Chondrocyte (in vitro differentiated cells): ENCODE results near the gene PLA2G4B. TPM values are rescaled to one million over a fixed set of nuclear protein-coding genes. Genes with fewer than 3 reads are reported as not detected.

Experiments
- DNase-seq: peaks from one replicate; pipeline ENCODE4 v3.0.0; 2021; ENCODE audit warnings: mixed read lengths, low spot score
- H3K27ac Mint-ChIP-seq: one replicate; pipeline ENCODE4 v1.8.0; 2021; ENCODE audit warnings: mild to moderate bottlenecking, moderate library complexity, mixed read lengths; ENCODE audit not compliant: unreplicated experiment
- H3K27me3 Mint-ChIP-seq: 2 replicates; pipeline ENCODE4 v1.8.0; 2021; ENCODE audit warnings: low read depth, mixed read lengths
- H3K36me3 Mint-ChIP-seq: 2 replicates; pipeline ENCODE4 v1.8.0; 2021; ENCODE audit warnings: low read depth, mixed read lengths
- H3K4me1 Mint-ChIP-seq: 2 replicates; pipeline ENCODE4 v1.8.0; 2021; ENCODE audit warnings: low read depth, mild to moderate bottlenecking, mixed read lengths
- H3K4me3 Mint-ChIP-seq: one replicate; pipeline ENCODE4 v1.8.0; 2021; ENCODE audit warnings: mild to moderate bottlenecking, moderate library complexity, mixed read lengths; ENCODE audit not compliant: unreplicated experiment
- H3K9me3 Mint-ChIP-seq: 2 replicates; pipeline ENCODE4 v1.8.0; 2021; ENCODE audit warnings: low read depth, mixed read lengths
- CTCF ChIP-seq: fragments of 200-600 bp; sonication (generic); IDR thresholded peaks from 2 replicates; pipeline ENCODE4 v1.5.0; 2021; ENCODE audit warnings: antibody characterized with exemption, mild to moderate bottlenecking, moderate library complexity
- microRNA-seq: library from miRNA; unstranded; fragments of <30 nt; microRNA quantifications from one replicate; pipeline ENCODE4 v1.2.0, GENCODE V29; 2020; ENCODE audit warnings: borderline number of aligned reads
- total RNA-seq: library from RNA; stranded (reverse); gene quantifications from 3 replicates; pipeline ENCODE4 v1.2.1, GENCODE V29; 2021

The PLA2G4B gene
- total RNA-seq, 1 donor from 2014 or later: 3.4 TPM

DNA sequence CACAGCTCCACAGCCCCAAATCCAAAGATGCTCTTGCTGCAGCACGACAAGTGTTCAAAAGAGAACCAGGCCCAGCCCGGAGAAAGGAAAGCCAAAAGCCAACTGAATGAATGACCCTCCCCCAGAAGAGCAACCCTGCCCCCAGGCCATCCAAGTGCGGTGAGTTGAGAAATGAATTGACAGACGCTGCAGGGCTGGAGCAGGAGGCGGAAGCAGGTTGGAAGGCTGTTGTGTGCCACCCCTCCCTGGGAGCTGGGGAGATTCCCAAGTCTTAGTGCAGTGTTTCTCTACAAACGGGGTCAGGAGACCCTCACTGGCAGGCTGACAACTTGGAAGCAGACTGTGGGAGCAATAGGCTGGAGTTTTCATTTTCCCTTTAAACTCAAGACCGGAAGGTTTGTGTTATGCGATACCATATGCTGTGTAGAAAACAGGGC lies 58.7 kb downstream of the PLA2G4B start:
- Mint-ChIP-seq H3K27me3 (no peaks in the 10 kb centered on the region), H3K9me3 (no peaks in the 10 kb centered on the region), H3K36me3 (peaks cover 17% of the 10 kb centered on the region), H3K4me1 (peaks cover 18% of the 10 kb centered on the region), H3K4me3 (no peak overlapping the region), H3K27ac (no peak overlapping the region)
- no peak for DNase-seq
- TF ChIP-seq CTCF: no peak

Small RNAs within 50 kb of the gene (microRNA-seq; reads per million reads assigned to microRNA genes)
- not detected for gene MIR4310

Other genes with a start within 250 kb of the PLA2G4B start
- gene MGA, start 178.4 kb upstream of the PLA2G4B start, total RNA-seq: 38.0 to 39.4 TPM (median 38.3 TPM) in 3 replicates
- gene MAPKBP1, start 64.4 kb upstream of the PLA2G4B start, total RNA-seq: 24.9 to 36.6 TPM (median 27.2 TPM) in 3 replicates
- gene JMJD7, start 10.8 kb upstream of the PLA2G4B start, total RNA-seq: 4.9 to 5.4 TPM (median 5.2 TPM) in 3 replicates
- gene SPTBN5, start 55.2 kb downstream of the PLA2G4B start, total RNA-seq: 2.2 to 3.8 TPM (median 2.9 TPM) in 3 replicates
- gene EHD4, start 133.7 kb downstream of the PLA2G4B start, total RNA-seq: 23.2 to 23.9 TPM (median 23.8 TPM) in 3 replicates
- gene PLA2G4E, start 182.2 kb downstream of the PLA2G4B start, total RNA-seq: not detected in 3 replicates